Esophagus muscularis mucosa (tissue), 4 donors: ENCODE data around the gene ETFDH. TPM values are rescaled to one million over a fixed set of nuclear protein-coding genes. Genes with fewer than 3 reads are reported as not detected.

Source experiments
- DNase-seq: peaks from one replicate; pipeline ENCODE4 v3.0.0-alpha.2; 2017; ENCODE audit errors: extremely low spot score
- H3K27ac ChIP-seq, 4 donors: fragments of 200-600 bp; sonication (generic); replicated peaks in 1 of 4; 1 replicate in 3 of 4; 2 replicates in 1 of 4; pipeline ENCODE4 v1.5.1; 2016 to 2019; ENCODE audit warnings: mild to moderate bottlenecking in 1 of 4
- H3K27me3 ChIP-seq, 4 donors: fragments of 200-600 bp; sonication (generic); one replicate each; pipeline versions ENCODE4 v1.5.1 to v1.6.0; 2016 to 2019
- H3K36me3 ChIP-seq, 4 donors: fragments of 200-600 bp; sonication (generic); one replicate each; pipeline ENCODE4 v1.5.1; 2016 to 2019
- H3K4me1 ChIP-seq, 4 donors: fragments of 200-600 bp; sonication (generic); one replicate each; pipeline ENCODE4 v1.5.1; 2016 to 2019
- H3K4me3 ChIP-seq, 4 donors: fragments of 200-600 bp; sonication (generic); 1 replicate in 2 of 4; 2 replicates in 2 of 4; pipeline ENCODE4 v1.5.1; 2016 to 2019; ENCODE audit warnings: mild to moderate bottlenecking in 4 of 4, moderate library complexity in 1 of 4
- H3K9me3 ChIP-seq, 4 donors: fragments of 200-600 bp; sonication (generic); 1 replicate in 3 of 4; 2 replicates in 1 of 4; pipeline ENCODE4 v1.5.1; 2016 to 2019
- CTCF ChIP-seq, 3 experiments: fragments of 200-600 bp in 2 of 3; fragments of 450-650 bp in 1 of 3; sonication (generic) in 2 of 3; IDR thresholded peaks; one replicate each; pipeline ENCODE4 v1.5.1; 2017 to 2019; ENCODE audit warnings: antibody characterized with exemption in 3 of 3, mild to moderate bottlenecking in 2 of 3, moderate library complexity in 1 of 3
- EP300 ChIP-seq: sonication (generic); formaldehyde crosslinking; IDR thresholded peaks from one replicate; pipeline ENCODE4 v1.6.1; 2017; ENCODE audit warnings: antibody characterized with exemption
- POLR2A ChIP-seq: fragments of 450-650 bp; IDR thresholded peaks from one replicate; pipeline ENCODE4 v1.6.1; 2017; ENCODE audit warnings: antibody characterized with exemption, moderate library complexity, mild to moderate bottlenecking, low read depth
- POLR2AphosphoS5 ChIP-seq, 2 donors: sonication (generic); formaldehyde crosslinking; IDR thresholded peaks; one replicate each; pipeline ENCODE4 v1.6.1; 2017; ENCODE audit warnings: antibody characterized with exemption in 2 of 2
- WGBS: methylation state at CpG from one replicate; pipeline ENCODE4 v1.1.5; 2018; 5-methylcytosine and 5-hydroxymethylcytosine counted together
- intact Hi-C: fragments of 100-400 bp; cut with DNase I; formaldehyde crosslinking; loops from one replicate; pipeline ENCODE4 v1.15.1; 2023
- total RNA-seq, 4 donors: library from RNA; depleted of rRNA; stranded (reverse); fragments of >200 nt; gene quantifications; one replicate each; pipeline versions ENCODE4 v1.1.0 to v1.2.1, GENCODE V29; 2016

ETFDH gene
- total RNA-seq = 10 to 100 TPM; 33.4 to 40.1 (median 35.6) TPM

DNA sequence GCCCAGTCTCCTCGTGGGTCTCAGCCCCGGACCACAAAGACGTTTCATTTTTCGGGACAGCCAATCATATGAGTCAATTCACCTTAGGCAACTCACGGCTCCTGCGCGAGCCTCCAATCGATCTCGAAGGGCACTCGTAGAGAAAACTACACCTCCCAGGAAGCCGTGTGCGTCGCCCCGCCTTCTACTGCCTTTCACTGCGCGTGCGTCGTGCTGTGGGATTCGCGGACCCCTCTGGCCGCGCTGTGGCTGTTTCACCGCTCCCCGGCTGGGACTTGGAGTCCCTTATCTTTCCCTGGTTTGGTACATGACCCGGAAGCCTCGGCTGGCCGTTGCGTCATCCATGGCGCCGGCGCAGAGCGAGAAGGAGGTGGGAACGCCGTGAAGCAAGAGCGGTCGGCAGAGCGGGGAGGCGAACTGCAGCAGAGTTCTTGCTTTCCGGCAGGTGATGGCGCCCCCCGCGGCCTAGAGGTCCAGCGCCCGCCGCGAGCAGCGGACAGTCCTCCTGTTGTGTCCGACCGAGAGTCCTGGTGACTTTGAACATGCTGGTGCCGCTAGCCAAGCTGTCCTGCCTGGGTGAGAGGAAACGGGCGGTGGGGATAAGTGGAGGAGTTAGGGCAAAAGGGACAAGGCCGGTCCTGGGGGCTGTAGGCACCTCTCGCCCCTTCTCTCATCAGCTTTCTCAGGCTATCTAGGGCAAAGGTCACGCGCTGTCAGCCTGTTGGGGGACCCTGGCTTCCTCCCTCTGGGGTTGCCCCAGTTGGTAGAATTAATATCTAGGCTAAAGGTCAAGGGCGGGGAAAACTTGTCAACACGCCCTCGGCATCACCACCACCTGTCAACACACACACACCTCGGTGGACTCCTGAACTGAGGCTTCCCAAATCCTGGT lies at the start of gene ETFDH:
Gene ETFDH, plus strand, starts transcription at position 382 of the 892 bp plus-strand sequence. Its CDS starts 161 bp downstream, at position 543.
- peaks cover 11 to 33% (median 30%) of the 10 kb centered on the region in 4 donors for H3K4me1 ChIP-seq
- no peaks in the 10 kb centered on the region for H3K9me3 ChIP-seq
- TF ChIP-seq EP300 = peak; percentile 24
- peak; percentile 96 to 99 for TF ChIP-seq POLR2AphosphoS5 (IDR thresholded peaks at IDR 0.05)
- peak; percentile 58 to 65 (median 63) for TF ChIP-seq CTCF (IDR thresholded peaks at IDR 0.05)
- TF ChIP-seq POLR2A = peak; percentile 33
- H3K27ac ChIP-seq = peak within 1 kb of the TSS; percentile 93 to 97 (median 95)
- WGBS = 1% methylated on average over 14 of the region's 60 CpGs
- peak within 1 kb of the TSS; percentile 79 to 88 (median 80) for H3K4me3 ChIP-seq
- H3K36me3 ChIP-seq = no peaks in the 10 kb centered on the region
- DNase-seq = peak; percentile 100
- intact Hi-C loops = loop anchor here (5.0 kb wide), 1 partner anchor 95 kb away; the partner anchor contains the start of gene FNIP2
- H3K27me3 ChIP-seq = no peaks in the 10 kb centered on the region

DNA sequence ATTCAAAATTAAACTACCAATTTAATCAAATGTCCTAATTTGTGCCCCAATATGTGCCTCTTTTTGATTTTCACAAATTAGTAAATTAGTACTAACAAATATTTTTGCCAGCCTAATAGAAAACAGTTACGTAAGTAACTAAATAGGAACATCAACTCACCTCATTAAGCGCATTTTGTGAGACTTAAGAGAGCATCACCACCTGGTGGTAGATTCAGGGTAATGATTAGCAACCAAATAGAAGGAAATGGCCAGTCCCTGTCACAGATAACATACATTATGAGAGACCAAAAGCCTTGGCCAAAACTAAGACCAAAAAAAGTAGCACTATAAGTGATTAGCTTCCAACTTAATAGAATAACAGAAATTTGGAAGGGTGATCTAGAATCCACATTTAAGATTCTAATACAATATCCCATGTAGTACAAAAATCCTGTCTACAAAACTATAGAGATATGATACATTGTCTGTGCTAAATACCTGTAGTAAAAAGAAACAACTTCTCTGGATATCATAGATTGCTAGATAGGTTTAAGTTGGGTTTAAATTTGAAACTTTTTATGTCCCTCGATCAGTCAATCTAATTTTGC lies 47.1 kb upstream of the ETFDH start:
- intact Hi-C loops = loop anchor here (2.0 kb wide), 1 partner anchor 372 kb away; no protein-coding TSS in a partner anchor
- TF ChIP-seq POLR2A (no peak), CTCF (IDR thresholded peaks at IDR 0.05) (peak; percentile 48 to 66 (median 55)), EP300 (no peak), POLR2AphosphoS5 (IDR thresholded peaks at IDR 0.05) (no peak)
- WGBS = 33% methylated on average over 3 of the region's 3 CpGs
- Histone ChIP-seq H3K27ac (no peak overlapping the region), H3K36me3 (no peaks in the 10 kb centered on the region), H3K4me3 (no peak overlapping the region), H3K9me3 (no peaks in the 10 kb centered on the region), H3K4me1 (peaks cover 0 to 13% (median 0%) of the 10 kb centered on the region in 4 donors), H3K27me3 (no peaks in the 10 kb centered on the region)
- no peak for DNase-seq

DNA sequence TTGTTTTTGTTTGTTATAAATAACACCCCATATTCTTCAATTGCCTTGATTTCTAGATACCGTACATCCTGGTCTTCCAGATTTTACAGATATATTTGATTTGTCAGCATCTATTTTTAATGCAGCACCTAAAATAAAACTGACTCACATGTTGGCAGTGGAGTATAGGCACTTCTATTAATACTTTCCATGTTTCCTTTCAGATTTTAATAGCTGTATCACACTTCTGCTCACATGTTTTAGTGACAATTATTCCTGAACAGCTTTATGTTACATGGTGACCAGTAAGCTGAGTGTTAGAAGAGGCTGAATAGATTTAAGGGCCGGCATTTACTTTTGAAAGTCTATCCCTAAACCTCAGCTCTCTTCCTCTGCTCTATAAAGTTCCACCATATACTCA lies 46.6 kb upstream of the ETFDH start:
- H3K9me3 ChIP-seq = no peaks in the 10 kb centered on the region
- H3K36me3 ChIP-seq = no peaks in the 10 kb centered on the region
- peaks cover 0 to 13% (median 0%) of the 10 kb centered on the region in 4 donors for H3K4me1 ChIP-seq
- no peak overlapping the region for H3K4me3 ChIP-seq
- intact Hi-C loops = loop anchor here (2.0 kb wide), 1 partner anchor 373 kb away; no protein-coding TSS in a partner anchor
- DNase-seq = no peak
- TF ChIP-seq CTCF (IDR thresholded peaks at IDR 0.05) (no peak), EP300 (no peak), POLR2A (no peak), POLR2AphosphoS5 (IDR thresholded peaks at IDR 0.05) (no peak)
- no peaks in the 10 kb centered on the region for H3K27me3 ChIP-seq
- 67% methylated on average over 2 of the region's 2 CpGs for WGBS
- H3K27ac ChIP-seq = no peak overlapping the region

GRCh38 chr4:158630893-158631292 lies 41.2 kb upstream of the ETFDH start:
- 40% methylated on average over 1 of the region's 1 CpG for WGBS

More at GRCh38 chr4:158630893-158631292, 41.2 kb upstream of the ETFDH start:
- TF ChIP-seq POLR2AphosphoS5 (IDR thresholded peaks at IDR 0.05) (no peak), EP300 (no peak), POLR2A (no peak), CTCF (IDR thresholded peaks at IDR 0.05) (no peak)
- Histone ChIP-seq H3K4me3 (no peak overlapping the region), H3K36me3 (no peaks in the 10 kb centered on the region), H3K27me3 (no peaks in the 10 kb centered on the region), H3K27ac (no peak overlapping the region), H3K4me1 (peaks cover 0 to 3% (median 0%) of the 10 kb centered on the region in 4 donors), H3K9me3 (no peaks in the 10 kb centered on the region)
- DNase-seq = no peak
- intact Hi-C loops = no loop called here
